Parathyroid adenoma (tissue), 2 donors: ENCODE measurements around the gene DDX55.

Experiments used
- H2AFZ ChIP-seq: fragments of 300-600 bp; sonication (generic); one replicate; pipeline ENCODE4 v1.7.0; 2017; ENCODE audit warnings: antibody characterized with exemption, mild to moderate bottlenecking
- H3K27ac ChIP-seq: fragments of 300-600 bp; sonication (generic); one replicate; pipeline ENCODE4 v1.7.0; 2017
- H3K27me3 ChIP-seq: fragments of 300-600 bp; sonication (generic); one replicate; pipeline ENCODE4 v1.7.0; 2017; ENCODE audit warnings: low read length; ENCODE audit not compliant: control insufficient read depth, insufficient read depth
- H3K36me3 ChIP-seq: fragments of 300-600 bp; sonication (generic); one replicate; pipeline ENCODE4 v1.7.0; 2017; ENCODE audit warnings: low read length; ENCODE audit not compliant: control insufficient read depth, insufficient read depth
- H3K4me1 ChIP-seq: fragments of 300-600 bp; sonication (generic); one replicate; pipeline ENCODE4 v1.7.0; 2017; ENCODE audit warnings: control low read depth
- H3K4me2 ChIP-seq: fragments of 300-600 bp; sonication (generic); one replicate; pipeline ENCODE4 v1.7.0; 2017; ENCODE audit warnings: low read length
- H3K4me3 ChIP-seq: fragments of 300-600 bp; sonication (generic); one replicate; pipeline ENCODE4 v1.7.0; 2017; ENCODE audit warnings: low read depth, low read length
- H3K79me2 ChIP-seq: fragments of 300-600 bp; sonication (generic); one replicate; pipeline ENCODE4 v1.7.0; 2017; ENCODE audit warnings: control low read depth
- H3K9ac ChIP-seq: fragments of 300-600 bp; sonication (generic); one replicate; pipeline ENCODE4 v1.7.0; 2017; ENCODE audit warnings: mild to moderate bottlenecking
- H3K9me3 ChIP-seq: fragments of 300-600 bp; sonication (generic); one replicate; pipeline ENCODE4 v1.7.0; 2017; ENCODE audit warnings: low read length; ENCODE audit not compliant: control insufficient read depth
- CTCF ChIP-seq: fragments of 300-600 bp; sonication (generic); IDR thresholded peaks from one replicate; pipeline ENCODE4 v1.7.0; 2017; ENCODE audit warnings: antibody characterized with exemption, mild to moderate bottlenecking
- donor health status: primary hyperparathyroidism.

Gene DDX55

GRCh38 chr12:123643911-123644310, 42.0 kb downstream of the DDX55 start:
- Histone ChIP-seq H3K36me3 (no peaks in the 10 kb centered on the region), H2AFZ (no peak overlapping the region), H3K4me1 (no peaks in the 10 kb centered on the region), H3K9me3 (no peaks in the 10 kb centered on the region), H3K79me2 (peaks cover 8% of the 10 kb centered on the region), H3K4me3 (no peak overlapping the region), H3K9ac (no peak overlapping the region), H3K4me2 (no peak overlapping the region), H3K27me3 (no peaks in the 10 kb centered on the region), H3K27ac (no peak overlapping the region)
- no peak for TF ChIP-seq CTCF

- no peak overlapping the region for H3K4me2 ChIP-seq
- no peaks in the 10 kb centered on the region for H3K9me3 ChIP-seq
- peaks cover 13% of the 10 kb centered on the region for H3K79me2 ChIP-seq
- no peak overlapping the region for H3K9ac ChIP-seq
- no peak overlapping the region for H3K27ac ChIP-seq
- no peak overlapping the region for H3K4me3 ChIP-seq
- H3K4me1 ChIP-seq: no peaks in the 10 kb centered on the region
- H3K27me3 ChIP-seq: no peaks in the 10 kb centered on the region
- no peak overlapping the region for H2AFZ ChIP-seq
- H3K36me3 ChIP-seq: no peaks in the 10 kb centered on the region
- no peak for TF ChIP-seq CTCF
Observed at GRCh38 chr12:123645380-123645779, 43.5 kb downstream of the DDX55 start.

- Histone ChIP-seq H2AFZ (no peak overlapping the region), H3K4me3 (no peak overlapping the region), H3K4me1 (no peaks in the 10 kb centered on the region), H3K9ac (no peak overlapping the region), H3K27ac (no peak overlapping the region), H3K79me2 (peaks cover 13% of the 10 kb centered on the region), H3K4me2 (no peak overlapping the region), H3K9me3 (no peaks in the 10 kb centered on the region), H3K27me3 (no peaks in the 10 kb centered on the region), H3K36me3 (no peaks in the 10 kb centered on the region)
- no peak for TF ChIP-seq CTCF
Observed at GRCh38 chr12:123645878-123646277, 44.0 kb downstream of the DDX55 start.

- Histone ChIP-seq H2AFZ (no peak overlapping the region), H3K4me1 (no peaks in the 10 kb centered on the region), H3K36me3 (no peaks in the 10 kb centered on the region), H3K27me3 (no peaks in the 10 kb centered on the region), H3K4me3 (no peak overlapping the region), H3K79me2 (peaks cover 13% of the 10 kb centered on the region), H3K27ac (no peak overlapping the region), H3K9ac (no peak overlapping the region), H3K4me2 (no peak overlapping the region), H3K9me3 (no peaks in the 10 kb centered on the region)
- TF ChIP-seq CTCF: no peak
Observed at GRCh38 chr12:123648401-123648800, 46.5 kb downstream of the DDX55 start.

GRCh38 chr12:123654129-123654701, 52.3 kb downstream of the DDX55 start:
- no peaks in the 10 kb centered on the region for H3K9me3 ChIP-seq

More at GRCh38 chr12:123654129-123654701, 52.3 kb downstream of the DDX55 start:
- Histone ChIP-seq H3K4me3 (no peak overlapping the region), H3K4me1 (no peaks in the 10 kb centered on the region), H3K36me3 (no peaks in the 10 kb centered on the region), H3K27me3 (no peaks in the 10 kb centered on the region), H2AFZ (no peak overlapping the region), H3K27ac (no peak overlapping the region), H3K79me2 (peaks cover 2% of the 10 kb centered on the region), H3K4me2 (no peak overlapping the region), H3K9ac (no peak overlapping the region)
- no peak for TF ChIP-seq CTCF
